T-helper 1 cell (primary cell): Measurements from ENCODE around the gene MUS81.
"Not testable (repeated sequence)": the region's sequence is repeated elsewhere in the genome, so short reads cannot be mapped to it uniquely, and the experiment has no call there.

ENCODE experiments used
- DNase-seq, 5 donors: peaks; one replicate each; pipeline ENCODE4 v3.0.0-alpha.2; 2012 to 2020
- total RNA-seq, 4 donors: gene quantifications; one replicate each; lab custom pipeline; 2026; lab: John Stamatoyannopoulos, UW

The MUS81 gene
- 37.6 to 60.5 (median 53.2) reads per million in 4 donors for total RNA-seq

GRCh38 chr11:65860278-65861164 is at the start of gene MUS81:
TSS of gene MUS81 (plus strand) at chr11:65860433. CDS start at chr11:65860754, 321 bp downstream.
- peak; percentile 86 to 96 (median 92) for DNase-seq

GRCh38 chr11:65811764-65812475 is 48.3 kb upstream of the MUS81 start:
- no peak for DNase-seq

- DNase-seq: no peak
Measured at GRCh38 chr11:65814131-65814985, 45.9 kb upstream of the MUS81 start.

- DNase-seq: no peak
Measured at GRCh38 chr11:65814986-65815565, 45.2 kb upstream of the MUS81 start.

GRCh38 chr11:65816696-65817095 is 43.5 kb upstream of the MUS81 start:
- DNase-seq: no peak

GRCh38 chr11:65817312-65817834 is 42.9 kb upstream of the MUS81 start:
- DNase-seq: no peak

GRCh38 chr11:65817835-65818680 is 42.2 kb upstream of the MUS81 start:
- DNase-seq: peak; percentile 85 to 95 (median 91)

GRCh38 chr11:65821107-65821506 is 39.1 kb upstream of the MUS81 start:
- DNase-seq: no peak

GRCh38 chr11:65822776-65823528 is 37.3 kb upstream of the MUS81 start:
- DNase-seq: no peak

GRCh38 chr11:65826984-65827735 is 33.1 kb upstream of the MUS81 start:
- no peak for DNase-seq

GRCh38 chr11:65829459-65829858 is 30.8 kb upstream of the MUS81 start:
- DNase-seq: no peak

GRCh38 chr11:65832231-65832630 is 28.0 kb upstream of the MUS81 start:
- not testable (repeated sequence) for DNase-seq

- peak; percentile 83 to 94 (median 88) for DNase-seq
Measured at GRCh38 chr11:65833297-65834030, 26.8 kb upstream of the MUS81 start, which contains the start of gene SNX32. TSS of gene SNX32 (plus strand) at chr11:65833963. CDS start at chr11:65834066, 103 bp downstream.

GRCh38 chr11:65834202-65834601 is 26.0 kb upstream of the MUS81 start:
- no peak for DNase-seq

GRCh38 chr11:65842144-65842543 is 18.1 kb upstream of the MUS81 start:
- no peak for DNase-seq

GRCh38 chr11:65843811-65844210 is 16.4 kb upstream of the MUS81 start:
- no peak for DNase-seq

GRCh38 chr11:65844231-65844872 is 15.9 kb upstream of the MUS81 start:
- no peak for DNase-seq

- DNase-seq: no peak
Measured at GRCh38 chr11:65847746-65848145, 12.5 kb upstream of the MUS81 start.
